Measurements from ENCODE around the gene DAB1. TPM values are rescaled to one million over a fixed set of nuclear protein-coding genes. Genes with fewer than 3 reads are reported as not detected.

DAB1 gene
- total and polyA plus RNA-seq, 2 of the 8 experiments (the other 6 are each of a cell fraction or from before 2014, with no cell fraction given), result 4.4 to 11.8 TPM

GRCh38 chr1:57381871-57382270 is 42.0 kb downstream of the DAB1 start (continued):
- TF ChIP-seq CHD7 (IDR thresholded peaks at IDR 0.05; ENCODE audit: insufficient replicate concordance, low read length) (no peak), NANOG (IDR thresholded peaks at IDR 0.05; ENCODE audit: insufficient read depth, low read depth, low read length, poor library complexity, severe bottlenecking) (no peak), ASH2L (IDR thresholded peaks at IDR 0.05; ENCODE audit: low read length) (no peak), CBX8 (IDR thresholded peaks at IDR 0.05; ENCODE audit: borderline replicate concordance, low read depth, low read length) (no peak), SUZ12 (IDR thresholded peaks at IDR 0.05; ENCODE audit: low read length) (no peak), SIN3A (conservative IDR thresholded peaks at IDR 0.05 in 1 of 2, IDR thresholded peaks at IDR 0.05 in 1 of 2; ENCODE audit: low read depth in 1 of 2, low read length in 2 of 2) (no peak), USF2 (IDR thresholded peaks at IDR 0.05; ENCODE audit: low read length) (no peak), RAD21 (IDR thresholded peaks at IDR 0.05 in 1 of 2, conservative IDR thresholded peaks at IDR 0.05 in 1 of 2; ENCODE audit: low read depth in 2 of 2, low read length in 2 of 2) (no peak), RNF2 (IDR thresholded peaks at IDR 0.05; ENCODE audit: borderline replicate concordance, low read depth, low read length, missing control alignments, poor library complexity, severe bottlenecking) (no peak)

All from H1 (cell line).